ENCODE measurements around the gene SLC4A11. TPM values are rescaled to one million over a fixed set of nuclear protein-coding genes. Genes with fewer than 3 reads are reported as not detected.

Gene SLC4A11
- total RNA-seq, 1 donor from 2014 or later = 6.6 TPM

GRCh38 chr20:3248167-3248992, 9.4 kb upstream of the SLC4A11 start:
- H3K9ac ChIP-seq (ENCODE audit: low read length) = peak overlapping the region; percentile 12
- peaks cover 6% of the 10 kb centered on the region for H3K27me3 ChIP-seq (ENCODE audit: insufficient read depth, low read length)
- peak overlapping the region; percentile 85 for H3K4me2 ChIP-seq (ENCODE audit: low read length)
- Mint-ChIP-seq H3K9me3 (ENCODE audit: unreplicated experiment) (no peaks in the 10 kb centered on the region), H3K27me3 (ENCODE audit: low read depth, unreplicated experiment) (peaks cover 18% of the 10 kb centered on the region), H3K36me3 (ENCODE audit: low read depth, unreplicated experiment) (peaks cover 12% of the 10 kb centered on the region), H3K27ac (ENCODE audit: unreplicated experiment) (no peak overlapping the region), H3K4me1 (ENCODE audit: low read depth, unreplicated experiment) (no peaks in the 10 kb centered on the region), H3K4me3 (ENCODE audit: unreplicated experiment) (no peak overlapping the region)
- peak overlapping the region; percentile 29 for H3K4me3 ChIP-seq (ENCODE audit: insufficient read depth, low read depth, low read length)
- peaks cover 4% of the 10 kb centered on the region for H3K36me3 ChIP-seq (ENCODE audit: insufficient read depth, low read length)
- H3K27ac ChIP-seq (ENCODE audit: low read depth, low read length) = no peak overlapping the region
- peaks cover 10% of the 10 kb centered on the region for H3K4me1 ChIP-seq (ENCODE audit: insufficient read depth, low read length)
- peaks cover 3% of the 10 kb centered on the region for H4K20me1 ChIP-seq (ENCODE audit: insufficient read depth, low read length)
- H2AFZ ChIP-seq (ENCODE audit: low read depth, low read length) = peak overlapping the region; percentile 24
- DNase-seq (ENCODE audit: low read depth) (peak; percentile 18), FAIRE-seq (no peak)
- H3K9me3 ChIP-seq (ENCODE audit: insufficient read depth, low read depth, low read length) = no peaks in the 10 kb centered on the region
- no peaks in the 10 kb centered on the region for H3K79me2 ChIP-seq (ENCODE audit: insufficient read depth, low read length)
- TF ChIP-seq CTCF (IDR thresholded peaks at IDR 0.05; ENCODE audit: insufficient read depth, low read depth, low read length) (no peak), EZH2 (IDR thresholded peaks at IDR 0.05; ENCODE audit: insufficient read depth, low read length) (no peak)

- FAIRE-seq (no peak), DNase-seq (ENCODE audit: low read depth) (no peak)
- Histone ChIP-seq H3K4me3 (ENCODE audit: insufficient read depth, low read depth, low read length) (no peak overlapping the region), H3K27me3 (ENCODE audit: insufficient read depth, low read length) (peaks cover 6% of the 10 kb centered on the region), H3K79me2 (ENCODE audit: insufficient read depth, low read length) (no peaks in the 10 kb centered on the region), H3K4me2 (ENCODE audit: low read length) (no peak overlapping the region), H4K20me1 (ENCODE audit: insufficient read depth, low read length) (peaks cover 3% of the 10 kb centered on the region), H2AFZ (ENCODE audit: low read depth, low read length) (no peak overlapping the region), H3K27ac (ENCODE audit: low read depth, low read length) (no peak overlapping the region), H3K36me3 (ENCODE audit: insufficient read depth, low read length) (peaks cover under 1% of the 10 kb centered on the region), H3K9me3 (ENCODE audit: insufficient read depth, low read depth, low read length) (no peaks in the 10 kb centered on the region), H3K4me1 (ENCODE audit: insufficient read depth, low read length) (peaks cover 10% of the 10 kb centered on the region), H3K9ac (ENCODE audit: low read length) (no peak overlapping the region)
- no peak overlapping the region for H3K4me3 Mint-ChIP-seq (ENCODE audit: unreplicated experiment)
- H3K4me1 Mint-ChIP-seq (ENCODE audit: low read depth, unreplicated experiment) = no peaks in the 10 kb centered on the region
- TF ChIP-seq EZH2 (IDR thresholded peaks at IDR 0.05; ENCODE audit: insufficient read depth, low read length) = no peak
- TF ChIP-seq CTCF (IDR thresholded peaks at IDR 0.05; ENCODE audit: insufficient read depth, low read depth, low read length) = no peak
- H3K27ac Mint-ChIP-seq (ENCODE audit: unreplicated experiment) = no peak overlapping the region
- H3K36me3 Mint-ChIP-seq (ENCODE audit: low read depth, unreplicated experiment) = peaks cover 10% of the 10 kb centered on the region
- H3K27me3 Mint-ChIP-seq (ENCODE audit: low read depth, unreplicated experiment) = peaks cover 18% of the 10 kb centered on the region
- no peaks in the 10 kb centered on the region for H3K9me3 Mint-ChIP-seq (ENCODE audit: unreplicated experiment)
Observed at GRCh38 chr20:3247638-3248037, 8.6 kb upstream of the SLC4A11 start.

GRCh38 chr20:3246682-3247081, 7.7 kb upstream of the SLC4A11 start:
- no peaks in the 10 kb centered on the region for H3K36me3 ChIP-seq (ENCODE audit: insufficient read depth, low read length)
- Mint-ChIP-seq H3K9me3 (ENCODE audit: unreplicated experiment) (no peaks in the 10 kb centered on the region), H3K36me3 (ENCODE audit: low read depth, unreplicated experiment) (peaks cover 4% of the 10 kb centered on the region), H3K27me3 (ENCODE audit: low read depth, unreplicated experiment) (peaks cover 18% of the 10 kb centered on the region), H3K4me3 (ENCODE audit: unreplicated experiment) (no peak overlapping the region), H3K27ac (ENCODE audit: unreplicated experiment) (no peak overlapping the region), H3K4me1 (ENCODE audit: low read depth, unreplicated experiment) (no peaks in the 10 kb centered on the region)
- H3K4me2 ChIP-seq (ENCODE audit: low read length) = no peak overlapping the region
- H4K20me1 ChIP-seq (ENCODE audit: insufficient read depth, low read length) = peaks cover 3% of the 10 kb centered on the region
- no peak overlapping the region for H3K9ac ChIP-seq (ENCODE audit: low read length)
- no peak overlapping the region for H3K27ac ChIP-seq (ENCODE audit: low read depth, low read length)
- H3K4me3 ChIP-seq (ENCODE audit: insufficient read depth, low read depth, low read length) = no peak overlapping the region
- DNase-seq (ENCODE audit: low read depth) (no peak), FAIRE-seq (no peak)
- peaks cover 10% of the 10 kb centered on the region for H3K4me1 ChIP-seq (ENCODE audit: insufficient read depth, low read length)
- TF ChIP-seq CTCF (IDR thresholded peaks at IDR 0.05; ENCODE audit: insufficient read depth, low read depth, low read length) (no peak), EZH2 (IDR thresholded peaks at IDR 0.05; ENCODE audit: insufficient read depth, low read length) (no peak)
- no peaks in the 10 kb centered on the region for H3K9me3 ChIP-seq (ENCODE audit: insufficient read depth, low read depth, low read length)
- H3K27me3 ChIP-seq (ENCODE audit: insufficient read depth, low read length) = peaks cover 7% of the 10 kb centered on the region
- no peaks in the 10 kb centered on the region for H3K79me2 ChIP-seq (ENCODE audit: insufficient read depth, low read length)
- no peak overlapping the region for H2AFZ ChIP-seq (ENCODE audit: low read depth, low read length)
